ENCODE data around the gene RAB25. TPM values are rescaled to one million over a fixed set of nuclear protein-coding genes. Genes with fewer than 3 reads are reported as not detected.

RAB25 gene
- polyA plus RNA-seq, 2 of the 4 experiments (the other 2 are of a cell fraction) = not detected

DNA sequence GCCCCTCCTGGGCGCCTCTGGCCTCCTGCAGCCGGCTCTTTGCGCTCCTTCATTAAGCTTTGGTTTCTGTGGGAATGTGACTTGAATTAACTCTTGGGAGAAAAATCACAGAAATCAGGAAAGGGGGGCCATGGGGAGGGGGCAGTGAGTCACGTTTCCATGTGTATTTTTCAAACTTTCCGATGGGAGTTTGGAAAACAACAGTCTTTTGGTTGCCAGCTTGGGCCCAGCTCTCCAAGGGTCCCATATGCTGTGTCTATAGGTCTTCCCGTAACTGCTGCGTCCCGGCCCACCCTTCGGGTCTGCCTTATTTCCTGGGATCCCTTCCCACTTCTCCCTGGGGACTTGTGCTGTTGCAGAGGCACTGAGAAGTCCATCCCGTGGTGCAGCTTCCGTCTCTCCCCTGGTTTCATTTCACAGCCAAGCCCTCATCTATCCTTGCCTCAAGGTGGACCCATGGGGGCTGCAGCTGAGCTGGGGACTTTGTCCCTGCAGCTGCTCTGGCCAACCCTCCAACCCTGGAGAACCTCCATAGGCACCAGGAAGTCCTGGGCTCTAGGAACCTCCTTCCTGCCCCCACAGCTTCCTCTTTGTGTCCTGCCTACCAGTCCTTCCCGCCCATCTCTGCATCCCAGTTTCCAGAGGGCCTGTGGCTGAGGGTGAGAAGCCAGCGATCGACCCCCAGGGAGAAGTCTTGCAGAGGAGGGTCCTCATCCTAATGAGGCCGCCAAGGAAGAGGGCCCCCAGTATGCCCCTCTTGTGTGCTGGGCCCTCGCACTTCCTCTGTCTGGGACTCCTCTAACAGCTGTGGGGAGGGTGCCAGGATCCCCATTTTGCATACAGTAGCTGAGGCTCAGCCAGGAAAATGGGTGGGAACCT is 41.9 kb downstream of the RAB25 start:
- peak overlapping the region; percentile 98 for H3K4me2 ChIP-seq
- H3K4me3 ChIP-seq = no peak overlapping the region
- ATAC-seq (no peak), FAIRE-seq (no peak), DNase-seq (ENCODE audit: low read depth in 1 of 2, low spot score in 1 of 2) (no peak)
- peak overlapping the region; percentile 92 to 96 for H3K27ac ChIP-seq
- H3K4me1 ChIP-seq = peaks cover 78% of the 10 kb centered on the region
- 89% methylated on average over 16 of the region's 16 CpGs for WGBS (ENCODE audit: missing lambda C conversion rate)
- CTCF ChIA-PET = interaction anchor here (0.6 to 29.4 kb wide), 8 partner anchors 9 to 164 kb away, joined by 3 to 2239 read pairs (median 5); partner anchors contain the start of genes LMNA, MEX3A and SEMA4A
- TF ChIP-seq TP53 (CRISPR knock-in tag; IDR thresholded peaks at IDR 0.05) (no peak), CBX8 (IDR thresholded peaks at IDR 0.05) (no peak), ZNF302 (CRISPR knock-in tag; IDR thresholded peaks at IDR 0.05) (no peak), HOXB5 (CRISPR knock-in tag; IDR thresholded peaks at IDR 0.05) (no peak), ESRRA (IDR thresholded peaks at IDR 0.05; ENCODE audit: borderline replicate concordance, low read length) (no peak), JUN (IDR thresholded peaks at IDR 0.05) (no peak), FOSL2 (IDR thresholded peaks at IDR 0.05) (no peak), FOSL2 (CRISPR knock-in tag; IDR thresholded peaks at IDR 0.05) (no peak), REST (IDR thresholded peaks at IDR 0.05) (no peak), MYC (IDR thresholded peaks at IDR 0.05; ENCODE audit: borderline replicate concordance, low read length) (no peak), KDM5A (IDR thresholded peaks at IDR 0.05) (no peak), JUNB (IDR thresholded peaks at IDR 0.05) (no peak), NR3C1 (IDR thresholded peaks at IDR 0.05) (no peak)
- TF ChIP-seq, protein P1, sequence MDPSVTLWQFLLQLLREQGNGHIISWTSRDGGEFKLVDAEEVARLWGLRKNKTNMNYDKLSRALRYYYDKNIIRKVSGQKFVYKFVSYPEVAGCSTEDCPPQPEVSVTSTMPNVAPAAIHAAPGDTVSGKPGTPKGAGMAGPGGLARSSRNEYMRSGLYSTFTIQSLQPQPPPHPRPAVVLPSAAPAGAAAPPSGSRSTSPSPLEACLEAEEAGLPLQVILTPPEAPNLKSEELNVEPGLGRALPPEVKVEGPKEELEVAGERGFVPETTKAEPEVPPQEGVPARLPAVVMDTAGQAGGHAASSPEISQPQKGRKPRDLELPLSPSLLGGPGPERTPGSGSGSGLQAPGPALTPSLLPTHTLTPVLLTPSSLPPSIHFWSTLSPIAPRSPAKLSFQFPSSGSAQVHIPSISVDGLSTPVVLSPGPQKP (IDR thresholded peaks at IDR 0.05; ENCODE audit: low read depth, low read length) = no peak
- POLR2A ChIA-PET = interaction anchor here (3.0 to 6.0 kb wide), 2 partner anchors 12 to 25 kb away, joined by 15 to 49 read pairs; partner anchors contain the start of gene LMNA
- H3K9me3 ChIP-seq = no peaks in the 10 kb centered on the region

GRCh38 chr1:156103521-156103947 is 42.6 kb downstream of the RAB25 start:
- H3K27ac ChIP-seq = peak overlapping the region; percentile 92 to 96
- no peak for ATAC-seq
- peak overlapping the region; percentile 98 for H3K4me2 ChIP-seq
- H3K9me3 ChIP-seq = no peaks in the 10 kb centered on the region
- POLR2A ChIA-PET = interaction anchor here (3.0 to 6.0 kb wide), 2 partner anchors 12 to 25 kb away, joined by 15 to 49 read pairs; partner anchors contain the start of gene LMNA
- H3K4me3 ChIP-seq = no peak overlapping the region
- TF ChIP-seq PHF8 (IDR thresholded peaks at IDR 0.05; ENCODE audit: borderline replicate concordance, low read depth) = no peak
- TF ChIP-seq FOSL2 (IDR thresholded peaks at IDR 0.05) = no peak
- peak; percentile 47 for TF ChIP-seq FOSL2 (CRISPR knock-in tag; IDR thresholded peaks at IDR 0.05)
- no peak for FAIRE-seq
- DNase-seq (ENCODE audit: low read depth in 1 of 2, low spot score in 1 of 2) = no peak
- CTCF ChIA-PET = interaction anchor here (0.6 to 29.4 kb wide), 6 partner anchors 10 to 165 kb away, joined by 3 to 2239 read pairs (median 4); partner anchors contain the start of genes LMNA, MEX3A and SEMA4A
- peaks cover 85% of the 10 kb centered on the region for H3K4me1 ChIP-seq
- 63% methylated on average over 9 of the region's 9 CpGs for WGBS (ENCODE audit: missing lambda C conversion rate)
